Adrenal gland (tissue), 12 donors: ENCODE data around the gene PRPH. TPM values are rescaled to one million over a fixed set of nuclear protein-coding genes. Genes with fewer than 3 reads are reported as not detected.

ENCODE experiments used
- DNase-seq, 7 donors: peaks; one replicate each; pipeline ENCODE4 v3.0.0-alpha.2; 2019 to 2020
- H3K27ac ChIP-seq, 5 donors: fragments of 200-600 bp; sonication (generic) in 4 of 5; 1 replicate in 3 of 5; 2 replicates in 2 of 5; pipeline versions ENCODE4 v1.5.1 to v1.8.0; 2016 to 2020; ENCODE audit warnings: mild to moderate bottlenecking in 1 of 5
- H3K27me3 ChIP-seq: fragments of 200-600 bp; 2 replicates; pipeline ENCODE4 v1.8.0; 2021
- H3K36me3 ChIP-seq, 2 donors: fragments of 200-600 bp; replicated peaks in 1 of 2; 1 replicate in 1 of 2; 2 replicates in 1 of 2; pipeline versions ENCODE4 v1.5.1 to v1.8.0; 2018 to 2022
- H3K4me1 ChIP-seq, 2 donors: fragments of 200-600 bp; replicated peaks in 1 of 2; 1 replicate in 1 of 2; 2 replicates in 1 of 2; pipeline versions ENCODE4 v1.5.1 to v1.8.0; 2018 to 2021
- H3K4me3 ChIP-seq, 4 donors: fragments of 200-600 bp; sonication (generic) in 3 of 4; one replicate each; pipeline ENCODE4 v1.5.1; 2016 to 2018
- H3K9me3 ChIP-seq, 3 donors: fragments of 200-600 bp; sonication (generic) in 1 of 3; replicated peaks in 1 of 3; 1 replicate in 2 of 3; 2 replicates in 1 of 3; pipeline versions ENCODE4 v1.5.1 to v1.8.0; 2016 to 2021
- POLR2A ChIP-seq, 2 donors: fragments of 450-650 bp; IDR thresholded peaks; one replicate each; pipeline ENCODE4 v1.6.1; 2017; ENCODE audit warnings: antibody characterized with exemption in 2 of 2, mild to moderate bottlenecking in 2 of 2, moderate library complexity in 1 of 2
- WGBS, 4 donors: extraction: QIAGEN DNeasy Blood & Tissue Kit in 2 of 4; methylation state at CpG; one replicate each; pipeline versions ENCODE4 v1.1.5 to v1.1.7; 2013 to 2017; 5-methylcytosine and 5-hydroxymethylcytosine counted together
- intact Hi-C, 2 donors: fragments of 100-400 bp; cut with DNase I; formaldehyde crosslinking; loops; one replicate each; pipeline versions ENCODE4 v1.14.1 to v1.15.0; 2022 to 2023
- polyA plus RNA-seq, 3 donors: library from polyadenylated mRNA; stranded (reverse); fragments of 200-250 nt in 2 of 3; fragments of 350-450 nt in 1 of 3; fragmentation: Illumina TruSeq in 1 of 3; extraction: RNeasy Lipid Tissue Mini Kit (QIAGEN cat#74804) in 1 of 3; gene quantifications; one replicate each; pipeline ENCODE4 v1.2.3, GENCODE V29; 2013 to 2014
- total RNA-seq, 9 donors: library from RNA; depleted of rRNA in 4 of 9; stranded (reverse); fragments of >200 nt in 4 of 9; fragments of 120-200 nt in 1 of 9; fragmentation: NEBNext Ultra II Directional in 1 of 9; extraction: Animal tissue kit (Norgen Biotek cat#: 25700) in 1 of 9; gene quantifications; one replicate each; pipeline versions ENCODE4 v1.1.0 to v1.2.4, GENCODE V29; 2013 to 2023
- TF ChIP-seq, protein P1 (sequence below), 6 experiments: fragments of 450-650 bp in 4 of 6; fragments of 200-600 bp in 2 of 6; sonication (generic) in 1 of 6; IDR thresholded peaks; 1 replicate in 5 of 6; 2 replicates in 1 of 6; pipeline versions ENCODE4 v1.5.1 to v1.8.0; 2016 to 2021; ENCODE audit warnings: antibody characterized with exemption in 6 of 6, mild to moderate bottlenecking in 2 of 6, moderate library complexity in 1 of 6
- donor health status: healthy with polysubstance abuse.
- donor health status: Bipolar disorder and iron deficiency.
- donor health status: DM: yes; HTN: yes; CAD: no.
- donor health status: DM: no; HTN: no; CAD: no.
- donor health status: DM: no; HTN: no; CAD: no.
- donor health status: DM: yes; HTN: yes; CAD: no.

PRPH gene
- total and polyA plus RNA-seq, 12 donors: 0.16 to 27.8 (median 5.9) TPM; not detected in 3

DNA sequence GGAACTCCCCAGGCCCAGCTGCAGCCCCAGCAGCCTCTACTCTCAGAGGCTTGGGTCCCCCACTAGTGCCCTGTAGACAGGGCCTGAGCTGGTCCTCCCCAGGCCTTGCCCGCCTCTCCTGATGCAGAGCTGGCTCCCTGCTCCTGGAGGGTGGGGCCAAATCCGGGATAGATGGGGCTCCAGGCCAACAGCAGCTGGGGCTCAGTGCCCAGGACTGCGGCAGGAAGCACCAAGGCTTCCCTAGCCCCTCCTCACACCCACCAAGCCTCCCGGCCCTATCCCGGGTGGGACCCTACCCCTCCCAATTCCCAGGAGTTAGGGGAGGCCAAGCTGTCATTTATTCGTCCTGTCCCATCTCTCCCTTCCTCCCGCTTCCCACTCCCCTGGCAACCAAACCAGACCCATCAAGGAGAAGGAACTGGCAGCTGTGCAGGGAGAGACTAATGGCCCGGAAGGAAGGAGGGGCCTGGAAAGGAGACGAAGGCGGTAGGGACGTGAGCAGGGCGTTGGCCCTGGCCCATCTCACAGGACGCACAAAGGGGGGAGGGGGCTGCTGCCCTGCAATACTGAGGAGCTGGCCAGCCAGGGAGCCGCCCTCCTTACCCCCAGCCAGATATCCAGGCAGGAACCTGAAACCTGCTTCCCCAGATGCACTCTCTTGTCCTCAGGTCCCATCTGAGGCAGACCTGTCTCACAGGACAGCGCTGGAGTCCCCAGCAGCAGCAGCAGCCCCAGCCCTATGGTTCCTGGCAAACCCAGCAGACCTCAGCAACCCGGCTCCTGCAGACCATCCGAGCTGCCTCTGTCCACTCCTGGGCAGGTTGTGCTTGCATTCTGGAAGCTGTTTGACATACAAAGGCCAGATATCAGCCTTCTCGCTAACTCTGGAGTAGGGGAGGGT, 1.6 kb upstream of the PRPH start:
- no peak for TF ChIP-seq POLR2A (IDR thresholded peaks at IDR 0.05)
- TF ChIP-seq, protein P1, sequence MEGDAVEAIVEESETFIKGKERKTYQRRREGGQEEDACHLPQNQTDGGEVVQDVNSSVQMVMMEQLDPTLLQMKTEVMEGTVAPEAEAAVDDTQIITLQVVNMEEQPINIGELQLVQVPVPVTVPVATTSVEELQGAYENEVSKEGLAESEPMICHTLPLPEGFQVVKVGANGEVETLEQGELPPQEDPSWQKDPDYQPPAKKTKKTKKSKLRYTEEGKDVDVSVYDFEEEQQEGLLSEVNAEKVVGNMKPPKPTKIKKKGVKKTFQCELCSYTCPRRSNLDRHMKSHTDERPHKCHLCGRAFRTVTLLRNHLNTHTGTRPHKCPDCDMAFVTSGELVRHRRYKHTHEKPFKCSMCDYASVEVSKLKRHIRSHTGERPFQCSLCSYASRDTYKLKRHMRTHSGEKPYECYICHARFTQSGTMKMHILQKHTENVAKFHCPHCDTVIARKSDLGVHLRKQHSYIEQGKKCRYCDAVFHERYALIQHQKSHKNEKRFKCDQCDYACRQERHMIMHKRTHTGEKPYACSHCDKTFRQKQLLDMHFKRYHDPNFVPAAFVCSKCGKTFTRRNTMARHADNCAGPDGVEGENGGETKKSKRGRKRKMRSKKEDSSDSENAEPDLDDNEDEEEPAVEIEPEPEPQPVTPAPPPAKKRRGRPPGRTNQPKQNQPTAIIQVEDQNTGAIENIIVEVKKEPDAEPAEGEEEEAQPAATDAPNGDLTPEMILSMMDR (IDR thresholded peaks at IDR 0.05): no peak
- DNase-seq: peak in 1 of 7 donors; percentile 10
- Histone ChIP-seq H3K4me1 (peaks cover 15 to 17% of the 10 kb centered on the region in 2 donors), H3K27ac (peak overlapping the region in 1 of 5 donors; percentile 38), H3K4me3 (no peak overlapping the region), H3K36me3 (no peaks in the 10 kb centered on the region), H3K27me3 (peaks cover 30% of the 10 kb centered on the region), H3K9me3 (no peaks in the 10 kb centered on the region)
- 34 to 52% (median 47%) methylated on average over 7 to 18 of the region's 18 CpGs for WGBS, 4 donors
- intact Hi-C loops: no loop called here

DNA sequence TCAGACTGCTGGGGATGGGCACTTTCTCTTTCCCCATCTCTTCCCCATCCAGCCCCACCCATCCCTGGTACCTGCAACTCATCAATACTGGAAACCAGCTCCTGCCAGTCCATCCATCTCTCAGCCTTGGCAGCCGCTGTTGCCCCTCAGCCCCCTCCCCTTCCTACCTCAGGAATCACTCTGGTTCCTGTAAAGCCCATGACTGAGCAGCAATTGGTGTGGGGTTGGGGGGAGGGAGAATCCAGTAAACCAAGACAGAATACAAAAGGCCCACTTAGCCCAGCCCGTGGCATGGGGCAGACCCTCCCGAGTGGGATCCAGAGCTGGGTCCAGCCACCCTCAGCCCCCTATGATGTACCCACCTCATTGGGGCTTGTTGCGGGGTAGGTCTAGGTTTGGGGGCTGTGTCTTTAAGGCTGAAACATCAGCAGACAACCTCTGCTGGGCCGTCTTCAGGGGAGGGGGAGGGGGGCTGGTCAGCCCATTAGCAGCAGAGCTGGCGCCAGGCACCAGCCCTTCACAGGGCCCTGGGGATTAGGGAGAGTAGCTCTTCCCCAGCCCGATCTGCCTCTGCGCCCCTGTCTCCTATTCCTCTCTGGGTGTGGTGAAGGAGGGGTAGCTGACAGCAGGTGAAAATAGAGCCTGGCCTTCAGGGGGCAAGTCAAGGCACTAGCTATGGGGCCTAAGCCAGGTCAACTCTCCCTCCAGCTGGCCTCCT, 702 bp upstream of the PRPH start:
- H3K9me3 ChIP-seq: no peaks in the 10 kb centered on the region
- peaks cover 15 to 17% of the 10 kb centered on the region in 2 donors for H3K4me1 ChIP-seq
- H3K27ac ChIP-seq: no peak overlapping the region
- DNase-seq: peak in 2 of 7 donors; percentile 8 to 48
- no peak overlapping the region for H3K4me3 ChIP-seq
- no peak for TF ChIP-seq POLR2A (IDR thresholded peaks at IDR 0.05)
- TF ChIP-seq, protein P1 (IDR thresholded peaks at IDR 0.05): no peak
- 76 to 80% (median 77%) methylated on average over 5 to 8 of the region's 8 CpGs for WGBS, 4 donors
- intact Hi-C loops: no loop called here
- H3K36me3 ChIP-seq: no peaks in the 10 kb centered on the region
- peaks cover 39% of the 10 kb centered on the region for H3K27me3 ChIP-seq

DNA sequence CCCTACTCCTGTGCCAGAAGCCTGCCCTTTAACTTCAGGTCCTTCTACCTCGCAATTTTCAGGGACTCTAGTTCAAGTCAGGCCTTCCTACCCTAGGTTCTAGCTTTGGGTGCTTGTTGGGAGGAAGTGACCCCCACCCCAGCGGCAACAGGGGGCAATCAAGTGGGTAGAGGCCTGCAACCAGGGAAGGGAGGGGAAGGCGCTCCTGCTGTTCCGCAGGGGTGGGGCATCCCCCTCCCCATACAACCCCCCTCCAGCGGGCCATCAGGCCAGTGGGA, 204 bp upstream of the PRPH start:
- Histone ChIP-seq H3K4me1 (peaks cover 15 to 17% of the 10 kb centered on the region in 2 donors), H3K4me3 (no peak overlapping the region), H3K27me3 (peaks cover 39% of the 10 kb centered on the region), H3K9me3 (no peaks in the 10 kb centered on the region), H3K27ac (no peak overlapping the region), H3K36me3 (no peaks in the 10 kb centered on the region)
- 45 to 79% (median 60%) methylated on average over 1 to 5 of the region's 5 CpGs; no CpG with 5 or more reads in 1 of the 4 donors for WGBS, 4 donors
- TF ChIP-seq POLR2A (IDR thresholded peaks at IDR 0.05): no peak
- TF ChIP-seq, protein P1 (IDR thresholded peaks at IDR 0.05): no peak
- intact Hi-C loops: no loop called here
- peak in 1 of 7 donors; percentile 39 for DNase-seq

DNA sequence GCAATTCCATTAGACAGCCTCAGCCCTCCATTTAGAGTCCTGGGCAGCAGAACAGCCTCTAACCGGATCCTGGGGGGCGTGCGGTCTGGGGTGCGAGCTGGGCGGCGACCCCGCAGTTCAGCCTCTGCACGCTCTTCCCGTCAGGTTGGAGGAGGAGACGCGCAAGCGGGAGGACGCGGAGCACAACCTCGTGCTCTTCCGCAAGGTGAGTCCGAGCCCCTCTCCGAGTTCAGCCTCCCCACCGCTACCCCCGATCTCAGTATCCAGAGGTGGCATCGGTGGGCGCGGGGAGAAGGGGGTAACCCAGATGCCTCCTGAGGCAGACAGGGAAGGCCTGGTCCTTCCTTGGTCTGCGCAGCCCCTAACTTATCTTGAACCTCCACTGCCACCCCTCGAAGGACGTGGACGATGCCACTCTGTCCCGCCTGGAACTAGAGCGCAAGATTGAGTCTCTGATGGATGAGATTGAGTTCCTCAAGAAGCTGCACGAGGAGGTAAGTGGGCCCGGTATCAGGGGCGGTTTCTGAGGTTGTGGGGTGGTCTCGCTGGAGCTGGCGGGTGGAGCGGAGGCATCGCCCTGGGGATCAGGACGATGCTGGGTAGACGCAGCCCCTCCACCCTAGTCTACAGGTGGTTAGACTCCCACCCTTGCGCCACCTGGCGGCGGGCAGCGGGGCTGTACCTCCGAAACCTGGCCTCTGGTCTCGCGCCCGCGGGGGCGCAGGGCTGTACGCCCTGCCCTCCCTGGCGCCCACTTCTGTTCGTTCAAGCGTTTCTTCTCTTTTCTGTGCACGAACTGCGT, 1.3 kb downstream of the PRPH start:
- Histone ChIP-seq H3K4me3 (peak overlapping the region in 1 of 4 donors; percentile 44), H3K4me1 (peaks cover 15 to 17% of the 10 kb centered on the region in 2 donors), H3K36me3 (no peaks in the 10 kb centered on the region), H3K9me3 (no peaks in the 10 kb centered on the region), H3K27ac (no peak overlapping the region), H3K27me3 (peaks cover 39% of the 10 kb centered on the region)
- peak in 5 of 7 donors; percentile 13 to 52 (median 40) for DNase-seq
- intact Hi-C loops: no loop called here
- TF ChIP-seq POLR2A (IDR thresholded peaks at IDR 0.05): no peak
- TF ChIP-seq, protein P1 (IDR thresholded peaks at IDR 0.05): peak; percentile 48 to 64 (median 56)
- WGBS, 4 donors: 16 to 36% (median 26%) methylated on average over 11 to 54 of the region's 54 CpGs
